Mesendoderm (in vitro differentiated cells): Measurements from ENCODE around the gene MYO1E.
"Not testable (repeated sequence)": the region's sequence is repeated elsewhere in the genome, so short reads cannot be mapped to it uniquely, and the experiment has no call there.

Experiments
- DNase-seq: peaks from one replicate; pipeline ENCODE4 v3.0.0; 2013
- H2AK5ac ChIP-seq: 2 replicates; pipeline ENCODE4 v1.6.1; 2013; ENCODE audit warnings: low read length, inconsistent platforms
- H2BK120ac ChIP-seq: 2 replicates; pipeline ENCODE4 v1.6.1; 2013; ENCODE audit warnings: low read depth, mild to moderate bottlenecking, low read length, moderate library complexity, mixed read lengths
- H2BK15ac ChIP-seq: replicated peaks from 2 replicates; pipeline ENCODE4 v1.6.1; 2013; ENCODE audit warnings: low read depth, mild to moderate bottlenecking, moderate library complexity
- H2BK5ac ChIP-seq: 2 replicates; pipeline ENCODE4 v1.6.1; 2013; ENCODE audit warnings: low read length, inconsistent platforms
- H3K18ac ChIP-seq: 2 replicates; pipeline ENCODE4 v1.6.1; 2013; ENCODE audit warnings: mild to moderate bottlenecking, low read length, mixed read lengths
- H3K23ac ChIP-seq: one replicate; pipeline ENCODE4 v1.6.1; 2013; ENCODE audit warnings: low read length
- H3K27ac ChIP-seq: 2 replicates; pipeline ENCODE4 v1.5.1; 2013; ENCODE audit warnings: low read depth, mild to moderate bottlenecking, inconsistent platforms, low read length, moderate library complexity
- H3K27me3 ChIP-seq: 2 replicates; pipeline ENCODE4 v1.6.1; 2013; ENCODE audit warnings: low read length, control low read depth, mild to moderate bottlenecking, inconsistent platforms; ENCODE audit not compliant: insufficient read depth, poor library complexity
- H3K36me3 ChIP-seq: 2 replicates; pipeline ENCODE4 v1.6.1; 2013; ENCODE audit warnings: low read length, inconsistent platforms; ENCODE audit not compliant: control insufficient read depth, insufficient read depth
- H3K4ac ChIP-seq: one replicate; pipeline ENCODE4 v1.6.1; 2013; ENCODE audit warnings: low read depth, mild to moderate bottlenecking, low read length, moderate library complexity
- H3K4me1 ChIP-seq: 2 replicates; pipeline ENCODE4 v1.6.1; 2013; ENCODE audit warnings: low read depth, low read length, inconsistent platforms; ENCODE audit not compliant: control insufficient read depth
- H3K4me2 ChIP-seq: 2 replicates; pipeline ENCODE4 v1.6.1; 2013; ENCODE audit warnings: low read length
- H3K4me3 ChIP-seq: 2 replicates; pipeline ENCODE4 v1.5.1; 2013; ENCODE audit warnings: mild to moderate bottlenecking, low read length
- H3K56ac ChIP-seq: one replicate; pipeline ENCODE4 v1.6.1; 2013; ENCODE audit warnings: low read length
- H3K79me1 ChIP-seq: 2 replicates; pipeline ENCODE4 v1.6.1; 2013; ENCODE audit warnings: low read length, inconsistent platforms
- H3K79me2 ChIP-seq: 2 replicates; pipeline ENCODE4 v1.6.1; 2013; ENCODE audit warnings: mild to moderate bottlenecking, low read length; ENCODE audit not compliant: control insufficient read depth, insufficient read depth
- H3K9ac ChIP-seq: 2 replicates; pipeline ENCODE4 v1.6.1; 2013; ENCODE audit warnings: low read length, inconsistent platforms
- H4K5ac ChIP-seq: one replicate; pipeline ENCODE4 v1.6.1; 2013; ENCODE audit warnings: low read length
- H4K8ac ChIP-seq: one replicate; pipeline ENCODE4 v1.6.1; 2013; ENCODE audit warnings: low read depth, mild to moderate bottlenecking, control low read depth, low read length, moderate library complexity
- WGBS: extraction: QIAGEN DNeasy Blood & Tissue Kit; methylation state at CpG from one replicate; pipeline ENCODE4 v1.1.7; 2013; ENCODE audit warnings: low lambda C conversion rate, missing lambda C conversion rate; ENCODE audit not compliant: insufficient coverage; ENCODE audit errors: extremely low coverage; 5-methylcytosine and 5-hydroxymethylcytosine counted together

Gene MYO1E

DNA sequence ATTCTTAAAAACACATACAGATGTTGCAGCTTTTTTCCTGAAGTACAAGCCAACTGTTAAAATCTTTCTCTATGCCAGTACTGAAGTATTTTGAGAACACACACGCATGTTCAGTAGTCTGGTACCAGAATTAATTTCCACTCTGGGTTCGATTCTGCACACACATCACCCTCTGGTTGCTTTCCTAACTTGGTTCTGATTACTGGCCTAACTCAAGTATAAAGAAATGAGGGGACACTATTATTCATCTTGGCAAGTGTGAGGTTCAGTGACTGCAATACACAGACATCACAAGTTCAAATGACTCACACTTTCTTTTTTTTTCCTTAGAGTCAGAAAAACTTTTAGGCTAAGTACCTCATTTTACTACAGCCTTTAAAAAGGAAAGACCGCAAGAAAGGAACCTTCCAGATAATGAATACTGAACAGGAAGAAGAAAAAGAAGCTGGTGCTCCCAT is 203.4 kb downstream of the MYO1E start:
- Histone ChIP-seq H2BK5ac (no peak overlapping the region), H3K27ac (no peak overlapping the region), H3K4ac (no peak overlapping the region), H2BK15ac (no peak overlapping the region), H3K23ac (no peak overlapping the region), H3K56ac (no peak overlapping the region), H3K4me2 (no peak overlapping the region), H3K9ac (no peak overlapping the region), H3K27me3 (no peaks in the 10 kb centered on the region), H3K4me3 (no peak overlapping the region), H3K79me2 (no peaks in the 10 kb centered on the region), H3K79me1 (no peaks in the 10 kb centered on the region), H3K4me1 (no peaks in the 10 kb centered on the region), H3K36me3 (no peaks in the 10 kb centered on the region), H4K5ac (no peak overlapping the region), H4K8ac (no peak overlapping the region), H2AK5ac (no peak overlapping the region), H3K18ac (no peak overlapping the region), H2BK120ac (no peak overlapping the region)
- WGBS, result no CpG with 5 or more reads among the region's 3 CpGs
- peak; percentile 14 for DNase-seq

- H3K56ac ChIP-seq, result no peak overlapping the region
- no peak overlapping the region for H3K23ac ChIP-seq
- no peak overlapping the region for H2BK5ac ChIP-seq
- WGBS, result no CpG with 5 or more reads among the region's 7 CpGs
- no peak overlapping the region for H3K4ac ChIP-seq
- H4K8ac ChIP-seq, result no peak overlapping the region
- no peak overlapping the region for H3K27ac ChIP-seq
- no peaks in the 10 kb centered on the region for H3K36me3 ChIP-seq
- no peak overlapping the region for H4K5ac ChIP-seq
- H3K4me2 ChIP-seq, result no peak overlapping the region
- H3K18ac ChIP-seq, result no peak overlapping the region
- H3K4me3 ChIP-seq, result no peak overlapping the region
- no peaks in the 10 kb centered on the region for H3K79me1 ChIP-seq
- no peak for DNase-seq
- no peaks in the 10 kb centered on the region for H3K4me1 ChIP-seq
- no peaks in the 10 kb centered on the region for H3K27me3 ChIP-seq
- H2BK15ac ChIP-seq, result no peak overlapping the region
- no peak overlapping the region for H2BK120ac ChIP-seq
- no peak overlapping the region for H3K9ac ChIP-seq
- no peak overlapping the region for H2AK5ac ChIP-seq
- H3K79me2 ChIP-seq, result no peaks in the 10 kb centered on the region
Measured at GRCh38 chr15:59168536-59168935, 204.1 kb downstream of the MYO1E start.

- Histone ChIP-seq H2BK15ac (no peak overlapping the region), H3K23ac (no peak overlapping the region), H4K8ac (no peak overlapping the region), H3K79me1 (no peaks in the 10 kb centered on the region), H3K56ac (no peak overlapping the region), H3K4me1 (no peaks in the 10 kb centered on the region), H4K5ac (no peak overlapping the region), H3K4me3 (no peak overlapping the region), H3K9ac (no peak overlapping the region), H3K4me2 (no peak overlapping the region), H2BK120ac (no peak overlapping the region), H3K27me3 (no peaks in the 10 kb centered on the region), H3K79me2 (no peaks in the 10 kb centered on the region), H3K36me3 (no peaks in the 10 kb centered on the region), H3K18ac (no peak overlapping the region), H2BK5ac (no peak overlapping the region), H3K27ac (no peak overlapping the region), H3K4ac (no peak overlapping the region), H2AK5ac (no peak overlapping the region)
- DNase-seq, result no peak
- no CpG with 5 or more reads among the region's 11 CpGs for WGBS
Measured at GRCh38 chr15:59166601-59167265, 205.9 kb downstream of the MYO1E start.

DNA sequence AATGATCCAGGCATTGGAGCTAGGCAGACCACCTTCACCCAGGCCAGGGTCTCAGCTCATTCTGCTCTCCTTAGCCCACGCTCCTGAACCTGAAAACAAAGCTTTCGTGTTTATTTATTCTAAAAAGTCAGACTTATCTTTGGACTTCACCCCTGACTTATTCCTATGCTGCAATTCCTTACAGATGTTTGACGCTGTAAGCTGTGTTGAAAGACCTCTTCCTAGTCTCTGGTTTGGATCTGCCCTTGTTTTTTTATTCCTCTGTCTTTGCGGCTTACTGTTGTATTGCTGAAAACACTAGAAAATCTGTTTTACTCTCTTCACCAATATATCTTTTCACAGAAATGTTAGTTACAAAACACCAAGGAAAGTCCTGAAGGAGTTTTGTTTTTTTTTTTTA is 206.5 kb downstream of the MYO1E start:
- no peak overlapping the region for H4K5ac ChIP-seq
- H3K36me3 ChIP-seq, result no peaks in the 10 kb centered on the region
- no peak overlapping the region for H3K9ac ChIP-seq
- no CpG with 5 or more reads among the region's 4 CpGs for WGBS
- no peak for DNase-seq
- H2BK15ac ChIP-seq, result no peak overlapping the region
- no peak overlapping the region for H3K4me3 ChIP-seq
- no peaks in the 10 kb centered on the region for H3K79me2 ChIP-seq
- H3K27me3 ChIP-seq, result no peaks in the 10 kb centered on the region
- no peak overlapping the region for H3K23ac ChIP-seq
- no peak overlapping the region for H2AK5ac ChIP-seq
- H3K4me2 ChIP-seq, result no peak overlapping the region
- H3K18ac ChIP-seq, result no peak overlapping the region
- H2BK120ac ChIP-seq, result no peak overlapping the region
- H3K4ac ChIP-seq, result no peak overlapping the region
- H4K8ac ChIP-seq, result no peak overlapping the region
- H3K27ac ChIP-seq, result no peak overlapping the region
- H2BK5ac ChIP-seq, result no peak overlapping the region
- no peak overlapping the region for H3K56ac ChIP-seq
- H3K4me1 ChIP-seq, result no peaks in the 10 kb centered on the region
- H3K79me1 ChIP-seq, result no peaks in the 10 kb centered on the region

GRCh38 chr15:59165726-59166125 is 206.9 kb downstream of the MYO1E start:
- no peak overlapping the region for H3K9ac ChIP-seq
- no peak overlapping the region for H2BK15ac ChIP-seq
- no peak overlapping the region for H3K4me3 ChIP-seq
- no peaks in the 10 kb centered on the region for H3K79me2 ChIP-seq
- no peak overlapping the region for H2BK120ac ChIP-seq
- no peaks in the 10 kb centered on the region for H3K27me3 ChIP-seq
- H3K4me1 ChIP-seq, result no peaks in the 10 kb centered on the region
- H3K56ac ChIP-seq, result no peak overlapping the region
- H2BK5ac ChIP-seq, result no peak overlapping the region
- no CpG with 5 or more reads among the region's 3 CpGs for WGBS
- no peak overlapping the region for H2AK5ac ChIP-seq
- H3K36me3 ChIP-seq, result no peaks in the 10 kb centered on the region
- H3K79me1 ChIP-seq, result no peaks in the 10 kb centered on the region
- no peak overlapping the region for H4K5ac ChIP-seq
- H3K18ac ChIP-seq, result no peak overlapping the region
- no peak overlapping the region for H3K23ac ChIP-seq
- no peak overlapping the region for H3K4me2 ChIP-seq
- no peak overlapping the region for H3K27ac ChIP-seq
- no peak for DNase-seq
- no peak overlapping the region for H3K4ac ChIP-seq
- H4K8ac ChIP-seq, result no peak overlapping the region

DNA sequence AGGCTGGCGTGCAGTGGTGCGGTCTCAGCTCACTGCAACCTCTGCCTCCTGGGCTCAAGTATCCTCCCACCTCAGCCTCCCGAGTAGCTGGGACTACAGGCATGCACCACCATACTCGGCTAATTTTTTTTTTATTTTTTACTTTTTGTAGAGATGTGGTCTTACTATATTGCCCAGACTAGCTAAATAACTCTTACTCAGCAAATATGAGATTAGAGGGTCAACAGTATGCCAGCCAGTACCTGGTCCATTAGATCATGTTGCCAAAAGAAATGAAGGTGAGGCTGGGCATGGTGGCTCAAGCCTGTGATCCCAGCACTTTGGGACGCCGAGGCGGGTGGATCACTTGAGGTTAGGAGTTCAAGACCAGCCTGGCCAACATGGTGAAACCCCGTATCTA is 210.6 kb downstream of the MYO1E start:
- not testable (repeated sequence) for H3K4me1 ChIP-seq, H3K36me3 ChIP-seq, H3K4me3 ChIP-seq, H2BK120ac ChIP-seq, H2AK5ac ChIP-seq, H3K27me3 ChIP-seq, H3K18ac ChIP-seq, H3K27ac ChIP-seq, H3K79me2 ChIP-seq, H3K4me2 ChIP-seq, H4K8ac ChIP-seq, H3K9ac ChIP-seq, H3K56ac ChIP-seq, H2BK15ac ChIP-seq, H3K79me1 ChIP-seq, H2BK5ac ChIP-seq, H4K5ac ChIP-seq, H3K23ac ChIP-seq, DNase-seq, H3K4ac ChIP-seq
- WGBS, result no CpG with 5 or more reads among the region's 8 CpGs
